B cell (primary cell): Measurements from ENCODE around the gene TFPI2. TPM values are rescaled to one million over a fixed set of nuclear protein-coding genes. Genes with fewer than 3 reads are reported as not detected.

ENCODE experiments used
- ATAC-seq: fragments of 200-7000 bp; cut with Tn5 transposase; one replicate; pipeline ENCODE4 v1.10.0; 2021; ENCODE audit warnings: low read depth, mild to moderate bottlenecking, moderate number of reproducible peaks, moderate library complexity
- CTCF ChIA-PET: fragments of 350-600 bp; sonication (Branson Sonifier 250); formaldehyde crosslinking; loops from one replicate; lab custom pipeline; 2021; ENCODE audit warnings: antibody characterized with exemption, inconsistent platforms; lab: Charles Lee
- POLR2A ChIA-PET: fragments of 350-600 bp; sonication (Branson Sonifier 250); formaldehyde crosslinking; loops from one replicate; lab custom pipeline; 2021; ENCODE audit warnings: antibody characterized with exemption; lab: Charles Lee
- DNase-seq: peaks from one replicate; pipeline ENCODE4 v3.0.0; 2013
- H2AFZ ChIP-seq: 2 replicates; pipeline ENCODE4 v1.6.1; 2012; ENCODE audit warnings: mild to moderate bottlenecking, low read depth, low read length; ENCODE audit not compliant: insufficient read depth, poor library complexity, severe bottlenecking
- H3K27ac ChIP-seq, 2 donors: 1 replicate in 1 of 2; 2 replicates in 1 of 2; pipeline ENCODE4 v1.5.1; 2012 to 2013; ENCODE audit warnings: low read length in 2 of 2, mild to moderate bottlenecking in 2 of 2, moderate library complexity in 1 of 2
- H3K27me3 ChIP-seq, 4 experiments: fragments of 200-600 bp in 1 of 4; sonication (generic) in 1 of 4; replicated peaks in 1 of 4; 1 replicate in 2 of 4; 2 replicates in 2 of 4; pipeline versions ENCODE4 v1.6.1 to v1.7.0; 2013 to 2016; ENCODE audit warnings: low read length in 3 of 4, mild to moderate bottlenecking in 2 of 4, mixed read lengths in 1 of 4, moderate library complexity in 1 of 4; ENCODE audit not compliant: insufficient read depth in 4 of 4, control insufficient read depth in 3 of 4; ENCODE audit errors: control extremely low read depth in 1 of 4
- H3K36me3 ChIP-seq, 2 experiments: replicated peaks in 1 of 2; 1 replicate in 1 of 2; 2 replicates in 1 of 2; pipeline versions ENCODE4 v1.6.1 to v1.7.1; 2013; ENCODE audit warnings: low read length in 1 of 2; ENCODE audit not compliant: insufficient read depth in 2 of 2, control insufficient read depth in 1 of 2; ENCODE audit errors: control extremely low read depth in 1 of 2, extremely low read depth in 1 of 2
- H3K4me1 ChIP-seq, 2 donors: fragments of 200-600 bp in 1 of 2; sonication (generic) in 1 of 2; 1 replicate in 1 of 2; 2 replicates in 1 of 2; pipeline versions ENCODE4 v1.5.1 to v1.6.1; 2013 to 2017; ENCODE audit warnings: low read length in 2 of 2; ENCODE audit not compliant: control insufficient read depth in 2 of 2, insufficient read depth in 2 of 2
- H3K4me2 ChIP-seq: replicated peaks from 2 replicates; pipeline ENCODE3; 2012; ENCODE audit warnings: mild to moderate bottlenecking, low read depth, low read length; ENCODE audit not compliant: poor library complexity, severe bottlenecking
- H3K4me3 ChIP-seq, 5 experiments: fragments of 200-600 bp in 1 of 5; sonication (generic) in 1 of 5; 1 replicate in 3 of 5; 2 replicates in 2 of 5; pipeline versions ENCODE4 v1.5.1 to v1.7.0; 2011 to 2016; ENCODE audit warnings: low read length in 4 of 5, mild to moderate bottlenecking in 4 of 5, low read depth in 2 of 5, control low read depth in 1 of 5, moderate library complexity in 1 of 5; ENCODE audit not compliant: insufficient read depth in 1 of 5; ENCODE audit errors: control extremely low read depth in 1 of 5, extremely low read depth in 1 of 5
- H3K79me2 ChIP-seq: fragments of 200-600 bp; sonication (generic); one replicate; pipeline ENCODE4 v1.6.0; 2016; ENCODE audit warnings: low read length; ENCODE audit not compliant: control insufficient read depth, insufficient read depth
- H3K9ac ChIP-seq: fragments of 200-600 bp; sonication (generic); 2 replicates; pipeline ENCODE4 v1.6.1; 2017; ENCODE audit warnings: mild to moderate bottlenecking, low read length, moderate library complexity
- H3K9me3 ChIP-seq, 3 donors: one replicate each; pipeline versions ENCODE4 v1.6.1 to v1.7.1; 2013; ENCODE audit warnings: low read length in 2 of 3; ENCODE audit not compliant: control insufficient read depth in 2 of 3, insufficient read depth in 1 of 3; ENCODE audit errors: control extremely low read depth in 1 of 3
- H4K20me1 ChIP-seq: 2 replicates; pipeline ENCODE4 v1.6.0; 2012; ENCODE audit warnings: mild to moderate bottlenecking, low read length; ENCODE audit not compliant: insufficient read depth, control insufficient read depth, poor library complexity, severe bottlenecking
- H3K27ac Mint-ChIP-seq: one replicate; pipeline ENCODE4 v1.8.0; 2021; ENCODE audit warnings: mixed read lengths
- H3K27me3 Mint-ChIP-seq: one replicate; pipeline ENCODE4 v1.8.0; 2021; ENCODE audit warnings: mixed read lengths
- H3K4me1 Mint-ChIP-seq: one replicate; pipeline ENCODE4 v1.8.0; 2021; ENCODE audit warnings: mixed read lengths
- H3K4me3 Mint-ChIP-seq: one replicate; pipeline ENCODE4 v1.8.0; 2021; ENCODE audit warnings: mixed read lengths
- H3K9me3 Mint-ChIP-seq: one replicate; pipeline ENCODE4 v1.8.0; 2022; ENCODE audit warnings: mixed read lengths; ENCODE audit not compliant: insufficient read depth
- EZH2 ChIP-seq: IDR thresholded peaks from 2 replicates; pipeline ENCODE4 v1.6.1; 2012; ENCODE audit warnings: borderline replicate concordance, low read depth, mild to moderate bottlenecking, moderate library complexity, low read length; ENCODE audit not compliant: insufficient read depth, poor library complexity, severe bottlenecking
- WGBS: methylation state at CpG from one replicate; pipeline ENCODE4 v1.1.5; 2013; ENCODE audit warnings: missing lambda C conversion rate; ENCODE audit not compliant: insufficient coverage; 5-methylcytosine and 5-hydroxymethylcytosine counted together
- intact Hi-C: fragments of 100-400 bp; cut with micrococcal nuclease; formaldehyde crosslinking; loops from one replicate; pipeline ENCODE4 v1.10.0; 2022
- polyA plus RNA-seq: library from polyadenylated mRNA; depleted of rRNA; stranded (reverse); fragments of >200 nt; gene quantifications from 2 replicates; pipeline ENCODE4 v1.2.3, GENCODE V29; 2012
- total RNA-seq, 2 donors: library from RNA; stranded (reverse); fragments of 120-200 nt in 1 of 2; gene quantifications; 1 replicate in 1 of 2; 2 replicates in 1 of 2; pipeline versions ENCODE4 v1.2.3 to v1.2.4, GENCODE V29; 2013 to 2022
- TF ChIP-seq, protein P1 (sequence below): fragments of 200-600 bp; IDR thresholded peaks from one replicate; pipeline ENCODE4 v1.8.0; 2022; ENCODE audit warnings: antibody characterized with exemption, mild to moderate bottlenecking

Gene TFPI2
- total and polyA plus RNA-seq, 2 donors (not counting 1 experiment from before 2014, with no cell fraction given): 0.21 to 0.96 TPM

DNA sequence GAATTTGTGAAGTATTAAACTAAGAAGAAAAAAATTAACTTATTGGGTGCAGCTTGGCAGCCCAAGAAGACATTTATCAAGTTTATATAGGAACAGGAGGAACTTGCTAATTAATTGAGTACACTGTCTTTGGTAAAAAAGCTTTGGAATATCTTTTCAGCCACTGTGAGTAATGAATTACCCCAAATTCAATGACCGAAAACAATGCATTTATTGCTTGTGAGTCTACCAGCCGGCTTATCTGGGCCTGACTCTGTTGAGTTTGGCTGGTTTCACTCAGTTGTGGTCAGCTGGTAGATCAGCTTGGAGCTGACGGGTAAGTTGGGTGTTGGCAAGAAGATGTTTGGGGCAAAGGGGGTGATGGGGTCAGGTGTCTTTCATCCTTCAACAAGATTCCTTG, 42.6 kb upstream of the TFPI2 start:
- no peak overlapping the region for H3K9ac ChIP-seq
- no peak overlapping the region for H3K27ac ChIP-seq
- DNase-seq: no peak
- CTCF ChIA-PET: interaction anchor here (2.5 kb wide), 1 partner anchor 30 kb away, joined by 5 read pairs; no protein-coding TSS in a partner anchor
- no peaks in the 10 kb centered on the region for H3K27me3 ChIP-seq
- no peaks in the 10 kb centered on the region for H3K4me1 Mint-ChIP-seq
- no peak overlapping the region for H3K4me3 ChIP-seq
- H3K4me2 ChIP-seq: no peak overlapping the region
- intact Hi-C loops: no loop called here
- no peak overlapping the region for H3K27ac Mint-ChIP-seq
- no peak overlapping the region for H2AFZ ChIP-seq
- no peaks in the 10 kb centered on the region for H4K20me1 ChIP-seq
- no peak overlapping the region for H3K4me3 Mint-ChIP-seq
- H3K4me1 ChIP-seq: no peaks in the 10 kb centered on the region
- POLR2A ChIA-PET: no interaction called here
- peaks cover 3% of the 10 kb centered on the region for H3K9me3 Mint-ChIP-seq
- H3K27me3 Mint-ChIP-seq: peaks cover 6% of the 10 kb centered on the region
- no peak for TF ChIP-seq EZH2
- TF ChIP-seq, protein P1, sequence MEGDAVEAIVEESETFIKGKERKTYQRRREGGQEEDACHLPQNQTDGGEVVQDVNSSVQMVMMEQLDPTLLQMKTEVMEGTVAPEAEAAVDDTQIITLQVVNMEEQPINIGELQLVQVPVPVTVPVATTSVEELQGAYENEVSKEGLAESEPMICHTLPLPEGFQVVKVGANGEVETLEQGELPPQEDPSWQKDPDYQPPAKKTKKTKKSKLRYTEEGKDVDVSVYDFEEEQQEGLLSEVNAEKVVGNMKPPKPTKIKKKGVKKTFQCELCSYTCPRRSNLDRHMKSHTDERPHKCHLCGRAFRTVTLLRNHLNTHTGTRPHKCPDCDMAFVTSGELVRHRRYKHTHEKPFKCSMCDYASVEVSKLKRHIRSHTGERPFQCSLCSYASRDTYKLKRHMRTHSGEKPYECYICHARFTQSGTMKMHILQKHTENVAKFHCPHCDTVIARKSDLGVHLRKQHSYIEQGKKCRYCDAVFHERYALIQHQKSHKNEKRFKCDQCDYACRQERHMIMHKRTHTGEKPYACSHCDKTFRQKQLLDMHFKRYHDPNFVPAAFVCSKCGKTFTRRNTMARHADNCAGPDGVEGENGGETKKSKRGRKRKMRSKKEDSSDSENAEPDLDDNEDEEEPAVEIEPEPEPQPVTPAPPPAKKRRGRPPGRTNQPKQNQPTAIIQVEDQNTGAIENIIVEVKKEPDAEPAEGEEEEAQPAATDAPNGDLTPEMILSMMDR: no peak
- H3K79me2 ChIP-seq: no peaks in the 10 kb centered on the region
- WGBS: 100% methylated on average over 3 of the region's 3 CpGs
- ATAC-seq: no peak
- H3K9me3 ChIP-seq: no peaks in the 10 kb centered on the region
- H3K36me3 ChIP-seq: no peaks in the 10 kb centered on the region

DNA sequence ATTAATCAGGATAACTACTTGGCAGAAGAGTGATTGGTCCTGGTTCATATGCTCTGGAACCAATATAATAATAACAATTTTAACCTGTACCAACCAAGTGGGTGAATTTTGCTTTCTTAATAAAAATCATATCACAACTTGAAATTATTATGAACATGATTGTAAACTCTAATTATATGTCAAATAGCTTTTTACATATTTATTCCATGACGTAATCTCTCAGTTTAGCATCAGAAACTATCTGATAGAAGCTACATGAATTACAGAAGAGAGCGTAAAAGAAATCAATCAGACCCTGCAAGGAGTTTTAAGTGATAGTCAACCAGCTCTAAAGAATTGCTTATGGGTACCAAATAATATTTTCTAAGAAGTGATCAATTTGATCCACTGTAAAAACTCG, 41.1 kb upstream of the TFPI2 start:
- Histone ChIP-seq H3K4me1 (no peaks in the 10 kb centered on the region), H4K20me1 (no peaks in the 10 kb centered on the region), H3K9me3 (no peaks in the 10 kb centered on the region), H3K79me2 (no peaks in the 10 kb centered on the region), H3K36me3 (no peaks in the 10 kb centered on the region), H3K4me3 (no peak overlapping the region), H3K4me2 (no peak overlapping the region), H3K9ac (no peak overlapping the region), H3K27me3 (no peaks in the 10 kb centered on the region), H3K27ac (no peak overlapping the region), H2AFZ (no peak overlapping the region)
- Mint-ChIP-seq H3K9me3 (peaks cover 3% of the 10 kb centered on the region), H3K4me1 (no peaks in the 10 kb centered on the region), H3K27ac (no peak overlapping the region), H3K4me3 (no peak overlapping the region), H3K27me3 (peaks cover 3% of the 10 kb centered on the region)
- DNase-seq (no peak), ATAC-seq (no peak)
- TF ChIP-seq, protein P1: no peak
- no peak for TF ChIP-seq EZH2
- no CpG with 5 or more reads among the region's 3 CpGs for WGBS
- intact Hi-C loops: no loop called here
- CTCF ChIA-PET: interaction anchor here (1.2 to 2.5 kb wide), 2 partner anchors 12 to 29 kb away, joined by 3 to 5 read pairs; no protein-coding TSS in a partner anchor
- POLR2A ChIA-PET: no interaction called here
